Lower leg skin (tissue), 4 donors: Measurements from ENCODE around the gene UBE2Q1. TPM values are rescaled to one million over a fixed set of nuclear protein-coding genes. Genes with fewer than 3 reads are reported as not detected.
A peak's percentile ranks its signal among the peaks of the same experiment; 100 is the strongest.

Experiments
- DNase-seq, 2 donors: peaks; one replicate each; pipeline ENCODE4 v3.0.0-alpha.2; 2019; ENCODE audit warnings: low spot score in 2 of 2
- H3K4me3 ChIP-seq: fragments of 200-600 bp; sonication (generic); 2 replicates; pipeline ENCODE4 v1.5.1; 2017; ENCODE audit warnings: mild to moderate bottlenecking, low read depth; ENCODE audit not compliant: poor library complexity, severe bottlenecking
- POLR2A ChIP-seq, 2 donors: fragments of 450-650 bp; IDR thresholded peaks; one replicate each; pipeline ENCODE4 v1.6.1; 2016 to 2017; ENCODE audit warnings: antibody characterized with exemption in 2 of 2, mild to moderate bottlenecking in 1 of 2, moderate library complexity in 1 of 2
- WGBS, 2 donors: methylation state at CpG; one replicate each; pipeline ENCODE4 v1.1.5; 2018; 5-methylcytosine and 5-hydroxymethylcytosine counted together
- intact Hi-C: fragments of 100-400 bp; cut with DNase I; formaldehyde crosslinking; loops from one replicate; pipeline ENCODE4 v1.15.0; 2023; ENCODE audit warnings: low total_unique reads
- total RNA-seq, 4 donors: library from RNA; depleted of rRNA; stranded (reverse); fragments of >200 nt; gene quantifications; one replicate each; pipeline ENCODE4 v1.1.0, GENCODE V29; 2016
- TF ChIP-seq, protein P1 (sequence below), 3 donors: fragments of 450-650 bp; IDR thresholded peaks; one replicate each; pipeline ENCODE4 v1.5.1; 2016; ENCODE audit warnings: antibody characterized with exemption in 3 of 3, mild to moderate bottlenecking in 3 of 3, moderate library complexity in 2 of 3

The UBE2Q1 gene
- total RNA-seq, 4 donors from 2014 or later, result 24.1 to 40.0 (median 32.2) TPM

DNA sequence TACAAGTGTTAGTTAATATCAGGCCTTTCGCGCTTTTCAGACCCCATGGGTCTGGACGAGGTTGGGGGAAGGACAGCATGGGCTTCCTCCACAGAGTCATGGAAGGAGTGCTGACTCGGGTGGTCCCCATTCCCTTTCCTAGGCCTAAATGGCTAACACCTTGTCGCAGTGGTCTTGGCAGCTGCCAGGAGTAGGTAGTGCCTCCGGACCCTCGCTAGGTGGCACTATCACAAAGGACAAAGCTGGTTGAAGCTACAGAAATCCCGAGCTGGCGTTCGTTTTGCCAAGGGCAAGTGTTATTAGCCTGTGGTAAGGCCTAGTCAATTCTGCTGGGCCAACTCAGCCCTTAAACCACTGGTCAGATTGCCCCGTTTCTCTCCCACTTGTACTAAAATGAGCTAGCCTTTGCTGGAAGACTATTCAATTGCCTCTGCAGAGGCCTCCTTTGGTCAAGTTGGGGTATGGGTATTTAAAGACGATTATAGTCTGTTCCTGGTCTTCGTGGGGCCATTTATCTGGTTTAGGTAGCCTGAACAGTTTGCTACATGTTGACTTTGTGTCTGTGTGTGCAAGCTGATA is 1.1 kb upstream of the UBE2Q1 start:
- DNase-seq, result peak; percentile 85 to 96
- H3K4me3 ChIP-seq, result no peak overlapping the region
- WGBS, 2 donors, result 8 to 10% methylated on average over 13 of the region's 13 CpGs
- intact Hi-C loops, result loop anchor here (10.0 kb wide), 1 partner anchor 315 kb away; the partner anchor contains the start of gene KCNN3
- TF ChIP-seq, protein P1, sequence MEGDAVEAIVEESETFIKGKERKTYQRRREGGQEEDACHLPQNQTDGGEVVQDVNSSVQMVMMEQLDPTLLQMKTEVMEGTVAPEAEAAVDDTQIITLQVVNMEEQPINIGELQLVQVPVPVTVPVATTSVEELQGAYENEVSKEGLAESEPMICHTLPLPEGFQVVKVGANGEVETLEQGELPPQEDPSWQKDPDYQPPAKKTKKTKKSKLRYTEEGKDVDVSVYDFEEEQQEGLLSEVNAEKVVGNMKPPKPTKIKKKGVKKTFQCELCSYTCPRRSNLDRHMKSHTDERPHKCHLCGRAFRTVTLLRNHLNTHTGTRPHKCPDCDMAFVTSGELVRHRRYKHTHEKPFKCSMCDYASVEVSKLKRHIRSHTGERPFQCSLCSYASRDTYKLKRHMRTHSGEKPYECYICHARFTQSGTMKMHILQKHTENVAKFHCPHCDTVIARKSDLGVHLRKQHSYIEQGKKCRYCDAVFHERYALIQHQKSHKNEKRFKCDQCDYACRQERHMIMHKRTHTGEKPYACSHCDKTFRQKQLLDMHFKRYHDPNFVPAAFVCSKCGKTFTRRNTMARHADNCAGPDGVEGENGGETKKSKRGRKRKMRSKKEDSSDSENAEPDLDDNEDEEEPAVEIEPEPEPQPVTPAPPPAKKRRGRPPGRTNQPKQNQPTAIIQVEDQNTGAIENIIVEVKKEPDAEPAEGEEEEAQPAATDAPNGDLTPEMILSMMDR (IDR thresholded peaks at IDR 0.05), result peak in 1 of 3 donors; percentile 64
- no peak for TF ChIP-seq POLR2A (IDR thresholded peaks at IDR 0.05)

GRCh38 chr1:154558720-154559465 is 431 bp upstream of the UBE2Q1 start:
- peak overlapping the region; percentile 29 for H3K4me3 ChIP-seq
- peak; percentile 99 to 100 for DNase-seq
- WGBS, 2 donors, result 0% methylated on average over 42 to 50 of the region's 57 CpGs
- TF ChIP-seq, protein P1 (IDR thresholded peaks at IDR 0.05), result peak in 1 of 3 donors; percentile 10
- TF ChIP-seq POLR2A (IDR thresholded peaks at IDR 0.05), result no peak
- intact Hi-C loops, result no loop called here

DNA sequence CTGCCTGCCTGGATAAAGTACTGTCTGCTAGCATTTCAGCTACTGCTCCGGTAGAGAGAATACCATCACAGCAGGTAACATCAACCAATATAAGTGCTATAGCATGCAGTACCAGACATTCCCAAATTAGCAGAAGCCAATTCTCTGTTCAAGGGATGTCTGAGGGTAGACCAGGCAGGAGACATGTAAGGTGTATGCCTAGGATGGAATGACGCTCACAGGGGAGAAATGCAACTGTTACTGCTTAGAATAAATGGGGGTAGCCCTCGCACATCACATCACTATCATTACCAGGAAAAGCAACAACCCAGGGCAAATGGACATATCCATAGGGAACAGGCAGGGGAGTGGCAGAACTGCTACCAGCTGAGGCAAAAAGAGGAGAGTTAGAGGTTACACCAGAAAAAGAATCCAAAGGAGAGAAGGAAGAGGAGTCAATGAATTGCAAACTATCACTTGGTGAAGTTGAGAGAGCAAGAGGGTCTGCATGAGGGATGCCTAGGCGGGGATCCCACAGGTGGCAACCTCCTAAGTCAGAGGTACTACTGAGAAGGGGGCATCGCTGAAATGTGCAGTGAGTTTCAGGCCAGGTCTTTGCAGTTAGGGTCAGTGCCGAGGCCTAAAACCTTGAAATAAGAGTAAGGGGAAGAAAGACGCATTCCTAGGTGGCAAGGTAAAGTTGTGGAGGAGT is 1.1 kb downstream of the UBE2Q1 start:
- TF ChIP-seq, protein P1 (IDR thresholded peaks at IDR 0.05), result no peak
- no peak for TF ChIP-seq POLR2A (IDR thresholded peaks at IDR 0.05)
- peak overlapping the region; percentile 84 for H3K4me3 ChIP-seq
- 6 to 8% methylated on average over 7 of the region's 7 CpGs for WGBS, 2 donors
- DNase-seq, result no peak
- intact Hi-C loops, result no loop called here

DNA sequence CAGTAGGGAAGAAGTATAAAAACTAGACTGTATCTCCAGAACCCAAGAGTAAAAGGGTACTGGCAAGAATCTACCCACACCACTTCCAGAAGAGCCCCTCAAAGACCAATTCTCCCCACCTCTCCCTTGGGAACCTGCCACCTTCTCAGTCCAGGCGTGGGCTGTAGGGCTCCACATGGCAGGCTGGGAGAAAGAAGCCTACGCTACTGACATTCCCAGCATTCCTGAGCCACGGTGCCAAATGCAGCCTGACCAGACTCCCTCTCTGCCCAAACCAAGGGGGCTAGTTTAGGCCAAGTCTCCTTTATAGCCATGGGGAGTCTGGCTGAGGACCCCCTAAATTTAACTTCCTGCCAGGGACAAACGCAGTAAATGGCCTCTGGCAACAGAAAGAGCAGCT is 2.0 kb downstream of the UBE2Q1 start:
- TF ChIP-seq, protein P1 (IDR thresholded peaks at IDR 0.05), result no peak
- TF ChIP-seq POLR2A (IDR thresholded peaks at IDR 0.05), result no peak
- 23 to 25% methylated on average over 4 of the region's 4 CpGs for WGBS, 2 donors
- intact Hi-C loops, result no loop called here
- no peak for DNase-seq
- no peak overlapping the region for H3K4me3 ChIP-seq

DNA sequence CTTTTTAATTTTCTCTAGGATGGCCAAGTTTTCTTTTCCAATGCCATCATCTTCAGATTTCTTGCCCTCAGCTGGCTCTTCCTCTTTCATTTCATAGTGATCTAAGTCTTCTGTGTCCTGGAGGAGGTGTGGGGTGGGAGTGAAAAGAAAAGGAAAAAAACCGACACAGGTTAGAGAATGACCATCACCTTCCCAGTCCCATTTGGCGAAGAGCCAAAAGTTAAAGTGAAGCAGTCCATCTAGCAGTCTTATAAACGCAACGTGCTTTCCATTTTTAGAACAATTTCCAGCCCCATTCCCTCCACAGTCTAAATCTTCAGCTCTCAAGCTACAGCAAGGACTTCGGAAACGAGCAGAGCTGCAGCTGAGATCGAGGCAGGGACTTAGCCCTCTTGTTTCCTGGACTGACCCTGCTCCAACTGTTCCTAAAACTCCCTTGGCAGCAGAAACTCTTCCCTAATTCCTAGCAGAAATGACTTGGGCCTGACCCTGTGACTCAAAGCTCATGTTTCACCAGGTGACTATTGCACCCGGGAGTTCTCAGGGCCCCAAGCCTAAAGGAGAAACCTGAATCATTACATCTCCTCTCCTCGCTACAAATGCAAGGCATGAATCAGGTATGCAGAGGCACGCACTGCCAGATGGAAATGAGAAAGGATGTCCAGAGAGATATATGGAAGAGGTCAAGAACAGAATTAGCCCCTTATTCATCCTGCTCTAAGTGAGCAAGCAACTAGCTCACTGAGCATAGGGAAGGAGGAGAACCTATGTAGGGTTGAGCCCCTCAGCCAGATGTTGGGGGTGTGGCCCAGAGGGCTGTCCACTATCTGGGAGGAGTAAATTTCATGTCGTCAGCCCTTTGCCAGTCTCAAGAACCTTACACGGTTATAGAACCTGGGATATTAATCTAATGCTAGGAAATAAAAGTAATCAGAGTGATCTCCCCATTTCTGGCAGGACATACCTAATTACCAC is 5.1 kb downstream of the UBE2Q1 start:
- no peak overlapping the region for H3K4me3 ChIP-seq
- 69 to 70% methylated on average over 12 of the region's 12 CpGs for WGBS, 2 donors
- TF ChIP-seq POLR2A (IDR thresholded peaks at IDR 0.05), result no peak
- TF ChIP-seq, protein P1 (IDR thresholded peaks at IDR 0.05), result no peak
- intact Hi-C loops, result no loop called here
- DNase-seq, result no peak
